SH-SY5Y (cell line): ENCODE data around the gene CD2AP.

ENCODE experiments used
- GATA2 ChIP-seq: IDR thresholded peaks from 2 replicates; pipeline ENCODE4 v1.6.1; 2011; ENCODE audit warnings: mild to moderate bottlenecking, low read depth, low read length
- GATA3 ChIP-seq: IDR thresholded peaks from 2 replicates; pipeline ENCODE4 v1.6.1; 2011; ENCODE audit warnings: low read depth, mild to moderate bottlenecking, low read length, moderate library complexity

Gene CD2AP

GRCh38 chr6:47519279-47519678 is 41.7 kb downstream of the CD2AP start:
- TF ChIP-seq GATA2: no peak
- no peak for TF ChIP-seq GATA3

- TF ChIP-seq GATA3 (no peak), GATA2 (no peak)
Observed at GRCh38 chr6:47520282-47520681, 42.7 kb downstream of the CD2AP start.

- TF ChIP-seq GATA2: no peak
Observed at GRCh38 chr6:47521961-47522360, 44.4 kb downstream of the CD2AP start.

GRCh38 chr6:47524136-47524845 is 46.7 kb downstream of the CD2AP start:
- no peak for TF ChIP-seq GATA2
- TF ChIP-seq GATA3: no peak

GRCh38 chr6:47525330-47526057 is 47.9 kb downstream of the CD2AP start:
- TF ChIP-seq GATA2 (no peak), GATA3 (no peak)

GRCh38 chr6:47527274-47527673 is 49.7 kb downstream of the CD2AP start:
- no peak for TF ChIP-seq GATA2

GRCh38 chr6:47529734-47530133 is 52.1 kb downstream of the CD2AP start:
- no peak for TF ChIP-seq GATA3
- no peak for TF ChIP-seq GATA2

- TF ChIP-seq GATA3: no peak
- no peak for TF ChIP-seq GATA2
Observed at GRCh38 chr6:47532981-47533585, 55.5 kb downstream of the CD2AP start.

GRCh38 chr6:47534063-47534462 is 56.5 kb downstream of the CD2AP start:
- TF ChIP-seq GATA2 (no peak), GATA3 (no peak)

GRCh38 chr6:47535316-47536225 is 58.0 kb downstream of the CD2AP start:
- no peak for TF ChIP-seq GATA2
- no peak for TF ChIP-seq GATA3

GRCh38 chr6:47536816-47537401 is 59.3 kb downstream of the CD2AP start:
- TF ChIP-seq GATA2 (no peak), GATA3 (no peak)

GRCh38 chr6:47545223-47545622 is 67.6 kb downstream of the CD2AP start:
- TF ChIP-seq GATA3 (no peak), GATA2 (no peak)

- TF ChIP-seq GATA3: no peak
- TF ChIP-seq GATA2: no peak
Observed at GRCh38 chr6:47551670-47552069, 74.1 kb downstream of the CD2AP start.

- TF ChIP-seq GATA3 (no peak), GATA2 (no peak)
Observed at GRCh38 chr6:47552319-47552718, 74.7 kb downstream of the CD2AP start.

- no peak for TF ChIP-seq GATA2
- no peak for TF ChIP-seq GATA3
Observed at GRCh38 chr6:47563162-47563561, 85.6 kb downstream of the CD2AP start.

- TF ChIP-seq GATA3: no peak
- TF ChIP-seq GATA2: no peak; the same call in 1 of the 2 replicates
Observed at GRCh38 chr6:47567586-47567985, 90.0 kb downstream of the CD2AP start.
